ENCODE data around the gene RELN. TPM values are rescaled to one million over a fixed set of nuclear protein-coding genes. Genes with fewer than 3 reads are reported as not detected.

The RELN gene
- total and polyA plus RNA-seq, 9 of the 15 experiments (the other 6 are each of a cell fraction or from before 2014, with no cell fraction given), result 12.9 to 43.2 (median 18.1) TPM

GRCh38 chr7:103824251-103824650 lies 165.2 kb downstream of the RELN start:
- POLR2A ChIA-PET, result interaction anchor here (0.8 to 1.2 kb wide), 2 partner anchors 9 to 26 kb away, joined by 3 read pairs; no protein-coding TSS in a partner anchor

More at GRCh38 chr7:103824251-103824650, 165.2 kb downstream of the RELN start:
- DNase-seq (ENCODE audit: extremely low read depth in 1 of 4, low spot score in 3 of 4), result peak in 1 of 4 experiments; percentile 11
- no peak overlapping the region for H3K27ac ChIP-seq (ENCODE audit: extremely low read depth, low read depth, low read length)
- FAIRE-seq, result no peak
- no peaks in the 10 kb centered on the region for H3K4me1 ChIP-seq (replicated peaks in 1 of 2; ENCODE audit: control insufficient read depth in 2 of 2, insufficient read depth in 2 of 2, low read length in 2 of 2)
- no peaks in the 10 kb centered on the region for H3K27me3 ChIP-seq (ENCODE audit: control insufficient read depth in 2 of 2, insufficient read depth in 2 of 2, low read length in 2 of 2)
- no TSS peak for BruUV-seq (replicated peaks)
- peaks cover 4% of the 10 kb centered on the region; the same call in 2 of the 3 replicates for H3K36me3 ChIP-seq (ENCODE audit: control insufficient read depth, insufficient read depth, low read length)
- H3K4me2 ChIP-seq (ENCODE audit: insufficient read depth, low read length), result no peak overlapping the region
- H3K79me2 ChIP-seq (ENCODE audit: control insufficient read depth, insufficient read depth, low read length), result no peaks in the 10 kb centered on the region
- no peak for ATAC-seq
- H2AFZ ChIP-seq (ENCODE audit: low read depth, low read length), result no peak overlapping the region
- TF ChIP-seq ZHX1 (conservative IDR thresholded peaks at IDR 0.05; ENCODE audit: low read length) (no peak), ETS1 (conservative IDR thresholded peaks at IDR 0.05; ENCODE audit: control insufficient read depth, low read depth, low read length) (no peak), CREB1 (IDR thresholded peaks at IDR 0.05) (no peak), CREB1 (CRISPR knock-in tag; IDR thresholded peaks at IDR 0.05) (no peak)
- in situ Hi-C loops (cut with MboI) (no loop called here), intact Hi-C loops (cut with micrococcal nuclease) (no loop called here)
- no peaks in the 10 kb centered on the region for H4K20me1 ChIP-seq (replicated peaks; ENCODE audit: control insufficient read depth, insufficient read depth, low read length)
- H3K9ac ChIP-seq (ENCODE audit: insufficient read depth in 1 of 2, low read depth in 2 of 2, low read length in 2 of 2), result no peak overlapping the region
- H3K9me3 ChIP-seq (replicated peaks; ENCODE audit: control insufficient read depth, insufficient read depth, low read depth, low read length), result peaks cover 5% of the 10 kb centered on the region; the same call in 1 of the 2 replicates
- no peak overlapping the region for H3K4me3 ChIP-seq
- no peaks in the 10 kb centered on the region for H3K9me1 ChIP-seq (ENCODE audit: control insufficient read depth, insufficient read depth, low read length)
- CTCF ChIA-PET (ENCODE audit: low intra/inter-chr PET ratio), result no interaction called here
